ENCODE measurements around the gene ATP6V1F. TPM values are rescaled to one million over a fixed set of nuclear protein-coding genes. Genes with fewer than 3 reads are reported as not detected.

Gene ATP6V1F
- total RNA-seq, 3 donors from 2014 or later = 55.6 to 85.5 (median 82.4) TPM

- no peaks in the 10 kb centered on the region for H3K9me3 ChIP-seq
These were observed 28.7 kb downstream of the ATP6V1F start for GRCh38 chr7:128891110-128891941.

GRCh38 chr7:128891942-128892269 lies 29.2 kb downstream of the ATP6V1F start:
- DNase-seq = no peak
- no peak for ATAC-seq
- no peaks in the 10 kb centered on the region for H3K36me3 ChIP-seq (ENCODE audit: low read depth)
- intact Hi-C loops (cut with DNase I, micrococcal nuclease) = no loop called here
- H3K4me3 ChIP-seq = no peak overlapping the region
- H3K4me1 ChIP-seq (ENCODE audit: low read depth) = no peaks in the 10 kb centered on the region
- no peaks in the 10 kb centered on the region for H3K9me3 ChIP-seq
- no peak for TF ChIP-seq CTCF (IDR thresholded peaks at IDR 0.05)

More at GRCh38 chr7:128891110-128891941, 28.7 kb downstream of the ATP6V1F start:
- DNase-seq = peak in 1 of 3 donors; percentile 58
- Histone ChIP-seq H3K36me3 (ENCODE audit: low read depth) (no peaks in the 10 kb centered on the region), H3K4me3 (no peak overlapping the region), H3K4me1 (ENCODE audit: low read depth) (no peaks in the 10 kb centered on the region)
- no peak for TF ChIP-seq CTCF (IDR thresholded peaks at IDR 0.05)
- peak; percentile 43 for ATAC-seq
- intact Hi-C loops (cut with DNase I, micrococcal nuclease) = no loop called here

- no peaks in the 10 kb centered on the region for H3K4me1 ChIP-seq (ENCODE audit: low read depth)
- no peak overlapping the region for H3K4me3 ChIP-seq
- intact Hi-C loops (cut with DNase I, micrococcal nuclease) = no loop called here
- H3K9me3 ChIP-seq = no peaks in the 10 kb centered on the region
- no peak for TF ChIP-seq CTCF (IDR thresholded peaks at IDR 0.05)
- H3K36me3 ChIP-seq (ENCODE audit: low read depth) = no peaks in the 10 kb centered on the region
- ATAC-seq (peak; percentile 66), DNase-seq (peak in 1 of 3 donors; percentile 48)
These were observed 30.0 kb downstream of the ATP6V1F start for GRCh38 chr7:128892521-128893250.

GRCh38 chr7:128893251-128894100 lies 30.8 kb downstream of the ATP6V1F start:
- Histone ChIP-seq H3K36me3 (ENCODE audit: low read depth) (no peaks in the 10 kb centered on the region), H3K4me3 (no peak overlapping the region), H3K9me3 (no peaks in the 10 kb centered on the region), H3K4me1 (ENCODE audit: low read depth) (no peaks in the 10 kb centered on the region)
- intact Hi-C loops (cut with DNase I, micrococcal nuclease) = no loop called here
- DNase-seq = peak in 1 of 3 donors; percentile 54
- ATAC-seq = peak; percentile 66
- no peak for TF ChIP-seq CTCF (IDR thresholded peaks at IDR 0.05)

GRCh38 chr7:128894101-128894440 lies 31.4 kb downstream of the ATP6V1F start:
- Histone ChIP-seq H3K4me1 (ENCODE audit: low read depth) (no peaks in the 10 kb centered on the region), H3K4me3 (no peak overlapping the region), H3K36me3 (ENCODE audit: low read depth) (no peaks in the 10 kb centered on the region), H3K9me3 (no peaks in the 10 kb centered on the region)
- intact Hi-C loops (cut with DNase I, micrococcal nuclease) = no loop called here
- DNase-seq (no peak), ATAC-seq (no peak)
- TF ChIP-seq CTCF (IDR thresholded peaks at IDR 0.05) = no peak

Data from mucosa of descending colon (tissue), 3 donors.